IMR-90 (cell line): ENCODE results near the gene CLTRN. TPM values are rescaled to one million over a fixed set of nuclear protein-coding genes. Genes with fewer than 3 reads are reported as not detected.
A peak's percentile ranks its signal among the peaks of the same experiment; 100 is the strongest.

Source experiments
- ATAC-seq: fragments of 200-7000 bp; cut with Tn5 transposase; 2 replicates; pipeline ENCODE4 v1.9.1; 2020; ENCODE audit warnings: low read depth, mild to moderate bottlenecking, moderate library complexity
- BruUV-seq: library from RNA; stranded (reverse); fragments of 400-500 nt; replicated peaks from 2 replicates; lab custom pipeline; 2021; lab: Mats Ljungman, UMichigan
- CTCF ChIA-PET: fragments of 300-600 bp; formaldehyde crosslinking; extraction: SDS; loops from one replicate; lab custom pipeline; 2021; ENCODE audit warnings: antibody characterized with exemption; lab: Yijun Ruan, JAX
- POLR2A ChIA-PET: fragments of 300-600 bp; sonication (Branson Sonifier 250); formaldehyde crosslinking; loops from one replicate; lab custom pipeline; 2022; ENCODE audit warnings: antibody characterized with exemption; ENCODE audit not compliant: unreplicated experiment; lab: Charles Lee
- DNase-seq: peaks from one replicate; pipeline ENCODE4 v3.0.0; 2013
- H2AFZ ChIP-seq: replicated peaks from 2 replicates; pipeline ENCODE3; 2013; ENCODE audit warnings: low read length, mild to moderate bottlenecking; ENCODE audit not compliant: poor library complexity
- H2AK5ac ChIP-seq: 2 replicates; pipeline ENCODE4 v1.6.1; 2013; ENCODE audit warnings: low read depth, low read length, inconsistent platforms
- H2AK9ac ChIP-seq: replicated peaks from 2 replicates; pipeline ENCODE3; 2013; ENCODE audit warnings: mild to moderate bottlenecking, low read depth, low read length, moderate library complexity; ENCODE audit not compliant: poor library complexity
- H2BK120ac ChIP-seq: 2 replicates; pipeline ENCODE4 v1.6.1; 2013; ENCODE audit warnings: low read depth, low read length, inconsistent platforms
- H2BK15ac ChIP-seq: 3 replicates; pipeline ENCODE4 v1.6.1; 2013; ENCODE audit warnings: low read depth, low read length, inconsistent platforms
- H2BK20ac ChIP-seq: 2 replicates; pipeline ENCODE4 v1.6.1; 2013; ENCODE audit warnings: low read depth, mild to moderate bottlenecking, inconsistent platforms, low read length, moderate library complexity
- H2BK5ac ChIP-seq: 2 replicates; pipeline ENCODE4 v1.6.1; 2013; ENCODE audit warnings: mild to moderate bottlenecking, low read depth, low read length, inconsistent platforms; ENCODE audit not compliant: poor library complexity, severe bottlenecking
- H3K14ac ChIP-seq: replicated peaks from 2 replicates; pipeline ENCODE4 v1.6.1; 2013; ENCODE audit warnings: low read depth, low read length, inconsistent platforms
- H3K18ac ChIP-seq: 2 replicates; pipeline ENCODE4 v1.6.1; 2013; ENCODE audit warnings: low read depth, low read length, control low read depth
- H3K23ac ChIP-seq: 2 replicates; pipeline ENCODE4 v1.6.1; 2013; ENCODE audit warnings: low read depth, low read length, inconsistent platforms
- H3K27ac ChIP-seq: 2 replicates; pipeline ENCODE4 v1.5.1; 2013; ENCODE audit warnings: mild to moderate bottlenecking, control low read depth, low read length; ENCODE audit not compliant: insufficient read depth
- H3K27me3 ChIP-seq: 2 replicates; pipeline ENCODE4 v1.6.1; 2013; ENCODE audit warnings: low read length; ENCODE audit not compliant: control insufficient read depth, insufficient read depth
- H3K36me3 ChIP-seq: 2 replicates; pipeline ENCODE4 v1.6.1; 2013; ENCODE audit warnings: low read length, mixed read lengths; ENCODE audit not compliant: control insufficient read depth, insufficient read depth
- H3K4ac ChIP-seq: 2 replicates; pipeline ENCODE4 v1.6.1; 2013; ENCODE audit warnings: low read depth, low read length, inconsistent platforms
- H3K4me1 ChIP-seq: 2 replicates; pipeline ENCODE4 v1.6.1; 2013; ENCODE audit warnings: low read length, mixed read lengths; ENCODE audit not compliant: control insufficient read depth, insufficient read depth
- H3K4me2 ChIP-seq: 2 replicates; pipeline ENCODE4 v1.6.1; 2013; ENCODE audit warnings: low read depth, mild to moderate bottlenecking, control low read depth, low read length, moderate library complexity
- H3K4me3 ChIP-seq: 2 replicates; pipeline ENCODE4 v1.5.1; 2013; ENCODE audit warnings: low read depth, mild to moderate bottlenecking, control low read depth, low read length, moderate library complexity; ENCODE audit not compliant: insufficient read depth
- H3K56ac ChIP-seq: 2 replicates; pipeline ENCODE4 v1.6.1; 2013; ENCODE audit warnings: low read length, inconsistent platforms; ENCODE audit not compliant: insufficient read depth; ENCODE audit errors: extremely low read depth
- H3K79me1 ChIP-seq, 2 experiments: 2 replicates each; pipeline ENCODE4 v1.6.1; 2013; ENCODE audit warnings: low read length in 2 of 2, inconsistent platforms in 1 of 2, low read depth in 1 of 2
- H3K9ac ChIP-seq: 2 replicates; pipeline ENCODE4 v1.6.1; 2013; ENCODE audit warnings: low read depth, low read length, control low read depth
- H3K9me1 ChIP-seq: 2 replicates; pipeline ENCODE4 v1.6.1; 2013; ENCODE audit warnings: low read length, inconsistent platforms; ENCODE audit not compliant: insufficient read depth
- H3K9me3 ChIP-seq: 2 replicates; pipeline ENCODE4 v1.6.1; 2013; ENCODE audit warnings: low read length; ENCODE audit not compliant: control insufficient read depth, insufficient read depth
- H4K20me1 ChIP-seq: 2 replicates; pipeline ENCODE4 v1.6.1; 2013; ENCODE audit warnings: low read length, inconsistent platforms; ENCODE audit not compliant: insufficient read depth
- H4K5ac ChIP-seq: 2 replicates; pipeline ENCODE4 v1.6.1; 2013; ENCODE audit warnings: mild to moderate bottlenecking, low read depth, low read length, control low read depth
- H4K8ac ChIP-seq, 2 experiments: 2 replicates each; pipeline ENCODE4 v1.6.1; 2013; ENCODE audit warnings: low read depth in 2 of 2, low read length in 2 of 2, control low read depth in 1 of 2, inconsistent platforms in 1 of 2
- H4K91ac ChIP-seq: 2 replicates; pipeline ENCODE4 v1.6.1; 2013; ENCODE audit warnings: low read depth, low read length, inconsistent platforms; ENCODE audit not compliant: insufficient read depth
- BHLHE40 ChIP-seq: fragments of 150-350 bp; IDR thresholded peaks from 2 replicates; pipeline ENCODE4 v1.6.1; 2016; ENCODE audit warnings: mild to moderate bottlenecking, low read depth, low read length
- CEBPB ChIP-seq: IDR thresholded peaks from 2 replicates; pipeline ENCODE4 v1.6.1; 2012; ENCODE audit warnings: low read depth, low read length, improper control_type of control experiment
- CHD1 ChIP-seq: IDR thresholded peaks from 2 replicates; pipeline ENCODE4 v1.6.1; 2012; ENCODE audit warnings: low read depth, low read length, improper control_type of control experiment
- FOS ChIP-seq: fragments of 150-350 bp; IDR thresholded peaks from 2 replicates; pipeline ENCODE4 v1.6.1; 2016; ENCODE audit warnings: low read depth, low read length
- MAFK ChIP-seq: IDR thresholded peaks from 2 replicates; pipeline ENCODE4 v1.6.1; 2012; ENCODE audit warnings: low read depth, low read length, improper control_type of control experiment
- POLR2A ChIP-seq: IDR thresholded peaks from 2 replicates; pipeline ENCODE4 v1.6.1; 2012; ENCODE audit warnings: mild to moderate bottlenecking, low read depth, low read length
- RCOR1 ChIP-seq: IDR thresholded peaks from 2 replicates; pipeline ENCODE4 v1.6.1; 2012; ENCODE audit warnings: mild to moderate bottlenecking, low read length, improper control_type of control experiment; ENCODE audit not compliant: insufficient replicate concordance
- RFX5 ChIP-seq: IDR thresholded peaks from 2 replicates; pipeline ENCODE4 v1.8.0; 2012; ENCODE audit warnings: low read depth, mild to moderate bottlenecking, low read length, moderate library complexity
- WGBS, 2 experiments: methylation state at CpG; one replicate each; pipeline versions ENCODE4 v1.1.5 to v1.1.7; 2013; ENCODE audit warnings: missing lambda C conversion rate in 2 of 2; ENCODE audit not compliant: insufficient read length in 1 of 2; ENCODE audit errors: extremely low coverage in 2 of 2; 5-methylcytosine and 5-hydroxymethylcytosine counted together
- dilution Hi-C: fragments of 300-500 bp; cut with HindIII; formaldehyde crosslinking; loops from one replicate; pipeline ENCODE4 v1.14.3; 2018; ENCODE audit warnings: low sequenced_read_pairs; ENCODE audit not compliant: unreplicated experiment
- in situ Hi-C: fragments of 300-500 bp; cut with MboI; formaldehyde crosslinking; loops from 3 replicates; pipeline ENCODE4 v1.14.3; 2019; ENCODE audit warnings: low sequenced_read_pairs, inconsistent platforms, mixed read lengths
- intact Hi-C: fragments of 100-400 bp; cut with micrococcal nuclease; formaldehyde crosslinking; loops from 2 replicates; pipeline ENCODE4 v1.10.0; 2022
- polyA plus RNA-seq, 3 experiments: library from polyadenylated mRNA; depleted of rRNA; stranded (reverse); fragments of >200 nt; gene quantifications; 2 replicates each; pipeline ENCODE4 v1.2.3, GENCODE V29; 2012; ENCODE audit warnings: low replicate concordance in 1 of 3
- total RNA-seq: library from RNA; depleted of rRNA; stranded (reverse); fragments of >200 nt; gene quantifications from 2 replicates; pipeline ENCODE4 v1.2.3, GENCODE V29; 2012

The CLTRN gene
- total and polyA plus RNA-seq, 2 of the 4 experiments (the other 2 are of a cell fraction) = under 0.01 to 0.17 TPM

DNA sequence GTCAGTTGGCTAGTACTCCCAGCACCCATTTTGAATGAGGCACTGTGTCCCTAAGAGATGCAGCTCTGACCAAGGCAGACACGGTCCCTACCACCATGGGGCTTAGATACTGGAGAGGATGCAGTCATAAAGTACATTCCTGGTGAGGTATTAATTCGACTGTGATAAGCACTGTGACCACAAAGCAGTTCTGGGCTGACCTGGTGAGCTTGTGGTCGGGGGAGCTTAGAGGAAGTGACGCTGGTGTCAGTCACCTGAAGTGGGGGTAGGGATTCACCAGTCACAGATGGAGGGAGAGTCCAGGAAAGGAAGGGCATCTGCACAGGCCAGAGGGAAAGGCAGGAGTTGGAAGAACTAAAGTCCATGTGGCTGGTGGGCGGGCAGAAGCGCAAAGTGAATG, 15.8 kb upstream of the CLTRN start:
- Histone ChIP-seq H3K27ac (no peak overlapping the region), H2BK20ac (no peak overlapping the region), H4K5ac (no peak overlapping the region), H2BK15ac (no peak overlapping the region), H3K4ac (no peak overlapping the region), H3K14ac (no peak overlapping the region), H2AK5ac (no peak overlapping the region), H3K56ac (no peak overlapping the region), H4K20me1 (peaks cover 46% of the 10 kb centered on the region; the same call in 1 of the 2 replicates), H3K18ac (no peak overlapping the region), H3K36me3 (peaks cover 8% of the 10 kb centered on the region), H3K4me3 (no peak overlapping the region), H2BK5ac (no peak overlapping the region), H3K9ac (no peak overlapping the region), H2AK9ac (no peak overlapping the region), H4K8ac (no peak overlapping the region), H3K9me1 (peaks cover 17% of the 10 kb centered on the region), H3K9me3 (no peaks in the 10 kb centered on the region), H3K23ac (no peak overlapping the region), H3K4me2 (no peak overlapping the region), H3K27me3 (no peaks in the 10 kb centered on the region), H3K4me1 (peaks cover 5% of the 10 kb centered on the region; the same call in 1 of the 2 replicates), H4K91ac (no peak overlapping the region), H3K79me1 (peaks cover 23 to 68% of the 10 kb centered on the region in 2 experiments), H2BK120ac (no peak overlapping the region), H2AFZ (no peak overlapping the region)
- intact Hi-C loops = loop anchor here (10.0 kb wide), 2 partner anchors 534 to 1014 kb away; no protein-coding TSS in a partner anchor
- ChIA-PET POLR2A (no interaction called here), CTCF (no interaction called here)
- ATAC-seq (no peak), DNase-seq (peak; percentile 88)
- 33% methylated on average over 1 of the region's 6 CpGs; no CpG with 5 or more reads in 1 of the 2 experiments for WGBS, 2 experiments
- TF ChIP-seq FOS = no peak
- TF ChIP-seq RFX5 = no peak
- peak; percentile 37; the same call in 1 of the 2 replicates for TF ChIP-seq BHLHE40
- TF ChIP-seq MAFK = no peak
- TF ChIP-seq POLR2A = no peak
- no peak for TF ChIP-seq CHD1
- TF ChIP-seq RCOR1 = peak; percentile 75
- no peak for TF ChIP-seq CEBPB
- BruUV-seq = no TSS peak
- in situ Hi-C loops = no loop called here
- dilution Hi-C loops = no loop called here
